Choroid plexus epithelial cell (primary cell): ENCODE data around the gene CITED4.

Experiments used
- DNase-seq: peaks from one replicate; pipeline ENCODE4 v3.0.0-alpha.2; 2010; ENCODE audit warnings: low read depth
- H3K4me3 ChIP-seq: 2 replicates; pipeline ENCODE4 v1.5.1; 2011; ENCODE audit warnings: low read depth, mild to moderate bottlenecking, control low read depth, low read length, moderate library complexity
- CTCF ChIP-seq: conservative IDR thresholded peaks from 2 replicates; pipeline ENCODE4 v1.5.1; 2011; ENCODE audit warnings: low read depth, mild to moderate bottlenecking, control low read depth, inconsistent platforms, low read length, moderate library complexity

CITED4 gene

GRCh38 chr1:40856116-40856515, 6.0 kb downstream of the CITED4 start:
- no peak for DNase-seq
- TF ChIP-seq CTCF, result no peak
- H3K4me3 ChIP-seq, result no peak overlapping the region

- peak; percentile 9 for DNase-seq
- no peak overlapping the region for H3K4me3 ChIP-seq
- peak; percentile 51 for TF ChIP-seq CTCF
Measured at GRCh38 chr1:40855513-40855912, 6.7 kb downstream of the CITED4 start.

- no peak for TF ChIP-seq CTCF
- no peak for DNase-seq
- no peak overlapping the region for H3K4me3 ChIP-seq
Measured at GRCh38 chr1:40853885-40854170, 8.3 kb downstream of the CITED4 start.

- H3K4me3 ChIP-seq, result no peak overlapping the region
- no peak for TF ChIP-seq CTCF
- no peak for DNase-seq
Measured at GRCh38 chr1:40853113-40853884, 8.9 kb downstream of the CITED4 start.

- no peak overlapping the region for H3K4me3 ChIP-seq
- no peak for TF ChIP-seq CTCF
- DNase-seq, result no peak
Measured at GRCh38 chr1:40851643-40852042, 10.5 kb downstream of the CITED4 start.

- DNase-seq, result peak; percentile 76
Measured at GRCh38 chr1:40849801-40850592, 12.2 kb downstream of the CITED4 start.

More at GRCh38 chr1:40849801-40850592, 12.2 kb downstream of the CITED4 start:
- no peak overlapping the region for H3K4me3 ChIP-seq
- TF ChIP-seq CTCF, result peak; percentile 90
